HepG2 (cell line): Measurements from ENCODE around the gene PIGO. TPM values are rescaled to one million over a fixed set of nuclear protein-coding genes. Genes with fewer than 3 reads are reported as not detected.

Experiments used
- ATAC-seq: fragments of 200-7000 bp; cut with Tn5 transposase; 3 replicates; pipeline ENCODE4 v1.9.1; 2020; ENCODE audit warnings: mild to moderate bottlenecking, moderate library complexity
- BruUV-seq: library from RNA; stranded (reverse); fragments of 400-500 nt; replicated peaks from 2 replicates; lab custom pipeline; 2021; lab: Mats Ljungman, UMichigan
- CTCF ChIA-PET: fragments of 300-600 bp; formaldehyde crosslinking; extraction: SDS; loops from one replicate; lab custom pipeline; 2021; ENCODE audit warnings: low total read pairs, inconsistent platforms, low intra/inter-chr PET ratio; lab: Yijun Ruan, JAX
- POLR2A ChIA-PET: fragments of 350-600 bp; sonication (Branson Sonifier 250); formaldehyde crosslinking; loops from one replicate; lab custom pipeline; 2020; ENCODE audit warnings: antibody characterized with exemption, inconsistent platforms; lab: Yijun Ruan, JAX
- DNase-seq: peaks from one replicate; pipeline ENCODE4 v3.0.0-alpha.2; 2015; ENCODE audit warnings: low spot score
- FAIRE-seq: peaks from 3 replicates; lab custom pipeline; 2011; peaks lifted over from hg19 to GRCh38; lab: Jason Lieb, UNC
- H2AFZ ChIP-seq: one replicate; pipeline ENCODE4 v1.6.1; 2011; ENCODE audit warnings: low read length, inconsistent platforms
- H3K27ac ChIP-seq: fragments of 300-600 bp; 3 replicates; pipeline ENCODE4 v1.8.0; 2011; ENCODE audit warnings: mixed run types, mild to moderate bottlenecking, mixed read lengths, low read length, inconsistent platforms; ENCODE audit not compliant: insufficient read depth; ENCODE audit errors: extremely low read length
- H3K27me3 ChIP-seq, 2 experiments: fragments of 200-600 bp in 1 of 2; 2 replicates in 1 of 2; 3 replicates in 1 of 2; pipeline versions ENCODE4 v1.6.0 to v1.8.0; 2011; ENCODE audit warnings: low read length in 2 of 2, mild to moderate bottlenecking in 2 of 2, moderate library complexity in 2 of 2, inconsistent platforms in 1 of 2; ENCODE audit not compliant: insufficient read depth in 2 of 2, control insufficient read depth in 1 of 2
- H3K36me3 ChIP-seq, 2 experiments: fragments of 200-600 bp in 1 of 2; replicated peaks in 1 of 2; 2 replicates in 1 of 2; 3 replicates in 1 of 2; pipeline versions ENCODE4 v1.5.1 to v1.8.0; 2011; ENCODE audit warnings: low read length in 2 of 2, inconsistent platforms in 1 of 2; ENCODE audit not compliant: insufficient read depth in 2 of 2, control insufficient read depth in 1 of 2
- H3K4me1 ChIP-seq: 2 replicates; pipeline ENCODE4 v1.5.1; 2012; ENCODE audit warnings: low read length, inconsistent platforms; ENCODE audit not compliant: insufficient read depth
- H3K4me2 ChIP-seq: 2 replicates; pipeline ENCODE4 v1.6.0; 2011; ENCODE audit warnings: low read depth, low read length, inconsistent platforms
- H3K4me3 ChIP-seq, 3 experiments: fragments of 200-600 bp in 1 of 3; sonication (generic), shearing (Covaris generic) in 1 of 3; replicated peaks in 1 of 3; 2 replicates each; pipeline ENCODE4 v1.5.1; 2011 to 2016; ENCODE audit warnings: low read length in 3 of 3, inconsistent platforms in 2 of 3, low read depth in 2 of 3, mild to moderate bottlenecking in 2 of 3, control low read depth in 1 of 3, mixed read lengths in 1 of 3; ENCODE audit not compliant: insufficient read depth in 1 of 3
- H3K79me2 ChIP-seq: one replicate; pipeline ENCODE4 v1.6.1; 2011; ENCODE audit warnings: low read length, inconsistent platforms; ENCODE audit not compliant: insufficient read depth
- H3K9ac ChIP-seq: 2 replicates; pipeline ENCODE4 v1.6.0; 2011; ENCODE audit warnings: mild to moderate bottlenecking, low read depth, low read length, inconsistent platforms; ENCODE audit not compliant: insufficient read depth
- H3K9me3 ChIP-seq: 2 replicates; pipeline ENCODE4 v1.5.1; 2012; ENCODE audit warnings: mild to moderate bottlenecking, low read length
- H4K20me1 ChIP-seq: 2 replicates; pipeline ENCODE4 v1.6.0; 2011; ENCODE audit warnings: inconsistent platforms, mild to moderate bottlenecking, low read length, moderate library complexity; ENCODE audit not compliant: insufficient read depth
- HOXA5 ChIP-seq: sonication (generic); formaldehyde crosslinking; IDR thresholded peaks from 2 replicates; pipeline ENCODE4 v1.4.0; 2020; ENCODE audit warnings: missing genetic modification reagents
- HOXD1 ChIP-seq: sonication (generic); formaldehyde crosslinking; IDR thresholded peaks from 2 replicates; pipeline ENCODE4 v1.5.0; 2020; ENCODE audit warnings: missing genetic modification reagents
- PHF21A ChIP-seq: sonication (generic); formaldehyde crosslinking; IDR thresholded peaks from 2 replicates; pipeline ENCODE4 v1.5.0; 2020; ENCODE audit warnings: mild to moderate bottlenecking, missing genetic modification reagents
- RNF2 ChIP-seq: fragments of 450-650 bp; conservative IDR thresholded peaks from 2 replicates; pipeline ENCODE4 v1.6.1; 2016; ENCODE audit warnings: low read depth
- XRCC5 ChIP-seq: fragments of 200-400 bp; formaldehyde crosslinking; optimal IDR thresholded peaks from 2 replicates; pipeline ENCODE3; 2017; ENCODE audit warnings: mild to moderate bottlenecking, low read length
- ZIK1 ChIP-seq: sonication (generic); formaldehyde crosslinking; IDR thresholded peaks from 2 replicates; pipeline ENCODE4 v1.5.0; 2020; ENCODE audit warnings: mild to moderate bottlenecking, low read depth, missing genetic modification reagents, borderline replicate concordance
- ZNF17 ChIP-seq: sonication (generic); formaldehyde crosslinking; IDR thresholded peaks from 2 replicates; pipeline ENCODE4 v1.5.0; 2020; ENCODE audit warnings: mild to moderate bottlenecking, missing genetic modification reagents
- ZNF333 ChIP-seq: sonication (generic); formaldehyde crosslinking; IDR thresholded peaks from 2 replicates; pipeline ENCODE4 v1.4.0; 2020; ENCODE audit warnings: mild to moderate bottlenecking, missing genetic modification reagents, borderline replicate concordance
- ZNF530 ChIP-seq: sonication (generic); formaldehyde crosslinking; IDR thresholded peaks from 2 replicates; pipeline ENCODE4 v1.5.0; 2020; ENCODE audit warnings: low read depth, mild to moderate bottlenecking, missing genetic modification reagents
- WGBS: methylation state at CpG from one replicate; pipeline ENCODE4 v1.1.6; 2017; ENCODE audit warnings: low lambda C conversion rate; 5-methylcytosine and 5-hydroxymethylcytosine counted together
- in situ Hi-C: cut with HindIII; loops from 2 replicates; pipeline ENCODE4 v1.10.0; 2017; ENCODE audit warnings: low pct_unique_long_range_greater_than_20kb; ENCODE audit not compliant: extremely low pct_ligation_motif_present
- intact Hi-C: fragments of 100-400 bp; cut with micrococcal nuclease; formaldehyde crosslinking; loops from one replicate; pipeline ENCODE4 v1.10.0; 2022; ENCODE audit not compliant: unreplicated experiment
- polyA plus RNA-seq, 8 experiments: library from polyadenylated mRNA; depleted of rRNA in 3 of 8; stranded (reverse) in 7 of 8; unstranded in 1 of 8; fragments of >200 nt; fragmentation: Illumina TruSeq in 4 of 8; extraction: Trizol in 4 of 8; gene quantifications; 2 replicates each; pipeline versions ENCODE4 v1.2.1 to v1.2.3, GENCODE V29; 2011 to 2016; ENCODE audit warnings: low read depth in 4 of 8, missing spikeins in 1 of 8, mixed read lengths in 1 of 8; ENCODE audit not compliant: insufficient read depth in 1 of 8
- total RNA-seq, 5 experiments: library from RNA; depleted of rRNA; stranded (reverse); fragments of >200 nt; fragmentation: Illumina TruSeq; extraction: Trizol; gene quantifications; 2 replicates each; pipeline ENCODE4 v1.2.3, GENCODE V29; 2016; ENCODE audit warnings: low read depth in 1 of 5
- TF ChIP-seq, protein P1 (sequence below): sonication (generic); formaldehyde crosslinking; conservative IDR thresholded peaks from 2 replicates; pipeline ENCODE4 v1.4.0; 2020; ENCODE audit warnings: missing genetic modification reagents
- TF ChIP-seq, protein P2 (sequence below): sonication (generic); formaldehyde crosslinking; conservative IDR thresholded peaks from 2 replicates; pipeline ENCODE4 v1.5.0; 2020; ENCODE audit warnings: missing genetic modification reagents
- TF ChIP-seq, protein P3 (sequence below): sonication (generic); formaldehyde crosslinking; IDR thresholded peaks from 2 replicates; pipeline ENCODE4 v1.8.1; 2023; ENCODE audit warnings: mild to moderate bottlenecking, missing genetic modification reagents

The PIGO gene
- total and polyA plus RNA-seq, 2 of the 13 experiments (the other 11 are each of a cell fraction or from before 2014, with no cell fraction given) = 20.5 to 26.2 TPM

DNA sequence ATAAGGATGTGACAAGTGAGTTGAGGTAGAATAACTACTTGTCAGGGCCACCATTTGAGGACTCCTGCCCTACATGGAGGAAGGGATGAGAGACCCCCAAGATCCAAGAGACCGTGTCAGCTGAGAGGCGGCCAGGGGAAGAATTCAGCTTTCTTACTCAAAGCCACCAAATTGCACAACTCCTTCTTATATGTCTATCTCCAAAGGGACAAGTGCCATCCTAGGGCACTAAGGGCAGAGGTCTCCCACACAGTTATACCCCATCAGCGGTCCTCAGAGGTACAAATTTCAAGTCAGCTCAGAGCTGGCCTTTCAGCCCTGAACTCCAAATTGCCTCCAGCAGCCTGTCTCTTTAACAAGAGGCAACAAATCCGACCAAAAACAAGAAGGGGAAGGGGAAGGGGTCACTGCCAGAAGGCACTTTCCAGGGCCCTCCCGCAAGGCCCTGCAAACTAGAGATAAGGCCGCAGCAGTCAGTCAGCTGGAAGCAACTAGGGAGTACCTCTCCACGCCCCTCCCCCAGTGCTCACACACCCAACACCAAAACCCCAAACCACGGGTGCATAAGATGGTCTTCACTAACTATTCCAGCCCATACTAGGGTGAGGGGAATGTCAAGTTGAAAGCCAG lies 12.7 kb upstream of the PIGO start (continued):
- TF ChIP-seq, protein P1, sequence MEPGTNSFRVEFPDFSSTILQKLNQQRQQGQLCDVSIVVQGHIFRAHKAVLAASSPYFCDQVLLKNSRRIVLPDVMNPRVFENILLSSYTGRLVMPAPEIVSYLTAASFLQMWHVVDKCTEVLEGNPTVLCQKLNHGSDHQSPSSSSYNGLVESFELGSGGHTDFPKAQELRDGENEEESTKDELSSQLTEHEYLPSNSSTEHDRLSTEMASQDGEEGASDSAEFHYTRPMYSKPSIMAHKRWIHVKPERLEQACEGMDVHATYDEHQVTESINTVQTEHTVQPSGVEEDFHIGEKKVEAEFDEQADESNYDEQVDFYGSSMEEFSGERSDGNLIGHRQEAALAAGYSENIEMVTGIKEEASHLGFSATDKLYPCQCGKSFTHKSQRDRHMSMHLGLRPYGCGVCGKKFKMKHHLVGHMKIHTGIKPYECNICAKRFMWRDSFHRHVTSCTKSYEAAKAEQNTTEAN (CRISPR knock-in tag) = no peak

DNA sequence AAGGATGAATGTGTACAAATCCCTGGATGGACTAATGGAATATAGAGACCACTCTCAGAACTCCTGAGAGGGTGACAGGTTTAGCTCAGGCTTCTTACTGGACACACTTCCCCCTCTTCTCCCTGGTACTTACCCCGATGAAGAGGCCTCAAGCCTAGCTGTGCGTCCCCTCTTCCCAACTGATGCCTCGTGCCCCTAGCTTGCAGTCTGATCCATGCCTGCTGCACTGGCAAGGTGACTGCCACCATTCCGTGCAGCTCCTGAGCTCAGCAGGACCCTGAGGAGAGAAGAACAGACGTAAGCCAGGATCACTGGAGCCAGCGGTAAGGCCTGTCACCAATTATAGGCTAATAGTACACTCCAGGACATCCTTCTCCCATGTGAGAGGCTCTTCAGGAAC lies 12.1 kb upstream of the PIGO start:
- ATAC-seq (no peak), DNase-seq (no peak), FAIRE-seq (no peak)
- H3K4me3 ChIP-seq = no peak overlapping the region
- H3K9me3 ChIP-seq = no peaks in the 10 kb centered on the region
- H3K36me3 ChIP-seq = peaks cover 0 to 4% of the 10 kb centered on the region in 2 experiments; a peak in 1 of 5 replicates
- in situ Hi-C loops = no loop called here
- no peak overlapping the region for H3K4me2 ChIP-seq
- no peak overlapping the region for H2AFZ ChIP-seq
- ChIA-PET CTCF (no interaction called here), POLR2A (no interaction called here)
- peaks cover 33% of the 10 kb centered on the region for H3K4me1 ChIP-seq
- H3K27ac ChIP-seq = no peak overlapping the region
- H4K20me1 ChIP-seq = no peaks in the 10 kb centered on the region
- WGBS = 80% methylated on average over 6 of the region's 6 CpGs
- no TSS peak for BruUV-seq
- intact Hi-C loops = no loop called here
- no peaks in the 10 kb centered on the region; a peak in 1 of 5 replicates for H3K27me3 ChIP-seq
- no peaks in the 10 kb centered on the region for H3K79me2 ChIP-seq
- H3K9ac ChIP-seq = no peak overlapping the region
- TF ChIP-seq HOXD1 (CRISPR knock-in tag) (no peak), RNF2 (no peak), ZNF530 (no peak), PHF21A (CRISPR knock-in tag) (no peak), XRCC5 (no peak), ZNF17 (CRISPR knock-in tag) (no peak), ZIK1 (no peak), HOXA5 (CRISPR knock-in tag) (no peak), ZNF333 (CRISPR knock-in tag) (no peak)
- TF ChIP-seq, protein P2, sequence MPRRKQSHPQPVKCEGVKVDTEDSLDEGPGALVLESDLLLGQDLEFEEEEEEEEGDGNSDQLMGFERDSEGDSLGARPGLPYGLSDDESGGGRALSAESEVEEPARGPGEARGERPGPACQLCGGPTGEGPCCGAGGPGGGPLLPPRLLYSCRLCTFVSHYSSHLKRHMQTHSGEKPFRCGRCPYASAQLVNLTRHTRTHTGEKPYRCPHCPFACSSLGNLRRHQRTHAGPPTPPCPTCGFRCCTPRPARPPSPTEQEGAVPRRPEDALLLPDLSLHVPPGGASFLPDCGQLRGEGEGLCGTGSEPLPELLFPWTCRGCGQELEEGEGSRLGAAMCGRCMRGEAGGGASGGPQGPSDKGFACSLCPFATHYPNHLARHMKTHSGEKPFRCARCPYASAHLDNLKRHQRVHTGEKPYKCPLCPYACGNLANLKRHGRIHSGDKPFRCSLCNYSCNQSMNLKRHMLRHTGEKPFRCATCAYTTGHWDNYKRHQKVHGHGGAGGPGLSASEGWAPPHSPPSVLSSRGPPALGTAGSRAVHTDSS (CRISPR knock-in tag) = no peak
- TF ChIP-seq, protein P3, sequence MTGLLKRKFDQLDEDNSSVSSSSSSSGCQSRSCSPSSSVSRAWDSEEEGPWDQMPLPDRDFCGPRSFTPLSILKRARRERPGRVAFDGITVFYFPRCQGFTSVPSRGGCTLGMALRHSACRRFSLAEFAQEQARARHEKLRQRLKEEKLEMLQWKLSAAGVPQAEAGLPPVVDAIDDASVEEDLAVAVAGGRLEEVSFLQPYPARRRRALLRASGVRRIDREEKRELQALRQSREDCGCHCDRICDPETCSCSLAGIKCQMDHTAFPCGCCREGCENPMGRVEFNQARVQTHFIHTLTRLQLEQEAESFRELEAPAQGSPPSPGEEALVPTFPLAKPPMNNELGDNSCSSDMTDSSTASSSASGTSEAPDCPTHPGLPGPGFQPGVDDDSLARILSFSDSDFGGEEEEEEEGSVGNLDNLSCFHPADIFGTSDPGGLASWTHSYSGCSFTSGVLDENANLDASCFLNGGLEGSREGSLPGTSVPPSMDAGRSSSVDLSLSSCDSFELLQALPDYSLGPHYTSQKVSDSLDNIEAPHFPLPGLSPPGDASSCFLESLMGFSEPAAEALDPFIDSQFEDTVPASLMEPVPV (CRISPR knock-in tag) = no peak
